H9 (cell line): ENCODE data around the gene AFF1. TPM values are rescaled to one million over a fixed set of nuclear protein-coding genes. Genes with fewer than 3 reads are reported as not detected.

ENCODE experiments used
- DNase-seq: peaks from one replicate; pipeline ENCODE4 v3.0.0-alpha.2; 2017
- H2AFZ ChIP-seq: one replicate; pipeline ENCODE4 v1.6.1; 2013; ENCODE audit warnings: mild to moderate bottlenecking, low read length, control low read depth, moderate library complexity
- H2AK5ac ChIP-seq: 2 replicates; pipeline ENCODE4 v1.6.1; 2013; ENCODE audit warnings: low read length, control low read depth, mixed read lengths; ENCODE audit not compliant: insufficient read length
- H2BK120ac ChIP-seq: one replicate; pipeline ENCODE4 v1.6.1; 2013; ENCODE audit warnings: low read depth, mild to moderate bottlenecking, low read length, control low read depth, inconsistent platforms; ENCODE audit not compliant: poor library complexity, severe bottlenecking
- H2BK12ac ChIP-seq: 2 replicates; pipeline ENCODE4 v1.6.1; 2013; ENCODE audit warnings: low read length, control low read depth, mixed read lengths, low read depth; ENCODE audit not compliant: insufficient read length
- H2BK15ac ChIP-seq: 2 replicates; pipeline ENCODE4 v1.6.1; 2013; ENCODE audit warnings: low read depth, low read length, control low read depth
- H2BK20ac ChIP-seq: one replicate; pipeline ENCODE4 v1.6.1; 2013; ENCODE audit warnings: low read depth, mild to moderate bottlenecking, low read length, control low read depth, inconsistent platforms; ENCODE audit not compliant: poor library complexity, severe bottlenecking
- H2BK5ac ChIP-seq: 2 replicates; pipeline ENCODE4 v1.6.1; 2013; ENCODE audit warnings: low read length, control low read depth, mixed read lengths; ENCODE audit not compliant: insufficient read length
- H3K14ac ChIP-seq: 2 replicates; pipeline ENCODE4 v1.6.1; 2013; ENCODE audit warnings: low read length, control low read depth; ENCODE audit not compliant: insufficient read depth
- H3K18ac ChIP-seq: 2 replicates; pipeline ENCODE4 v1.6.1; 2013; ENCODE audit warnings: low read depth, mild to moderate bottlenecking, mixed read lengths, low read length, control low read depth; ENCODE audit not compliant: insufficient read length
- H3K23ac ChIP-seq: 2 replicates; pipeline ENCODE4 v1.6.1; 2013; ENCODE audit warnings: low read length, control low read depth, mixed read lengths, low read depth; ENCODE audit not compliant: insufficient read length
- H3K23me2 ChIP-seq: 2 replicates; pipeline ENCODE4 v1.6.1; 2013; ENCODE audit warnings: low read depth, mild to moderate bottlenecking, mixed read lengths, low read length, control low read depth; ENCODE audit not compliant: insufficient read length, poor library complexity, severe bottlenecking
- H3K27ac ChIP-seq: 2 replicates; pipeline ENCODE4 v1.5.1; 2013; ENCODE audit warnings: low read length, control low read depth, mixed read lengths, low read depth; ENCODE audit not compliant: insufficient read length
- H3K27me3 ChIP-seq: 2 replicates; pipeline ENCODE4 v1.6.1; 2013; ENCODE audit warnings: low read length, control low read depth, inconsistent platforms; ENCODE audit not compliant: insufficient read depth
- H3K4ac ChIP-seq: 2 replicates; pipeline ENCODE4 v1.6.1; 2013; ENCODE audit warnings: low read depth, mild to moderate bottlenecking, control low read depth, inconsistent platforms, low read length, moderate library complexity
- H3K4me1 ChIP-seq: 2 replicates; pipeline ENCODE4 v1.6.1; 2013; ENCODE audit warnings: low read length, control low read depth, inconsistent platforms; ENCODE audit not compliant: insufficient read depth
- H3K4me2 ChIP-seq: 2 replicates; pipeline ENCODE4 v1.6.1; 2013; ENCODE audit warnings: low read length, control low read depth, mixed read lengths; ENCODE audit not compliant: insufficient read length, insufficient read depth
- H3K56ac ChIP-seq: 2 replicates; pipeline ENCODE4 v1.6.1; 2013; ENCODE audit warnings: low read depth, mild to moderate bottlenecking, mixed read lengths, low read length, control low read depth; ENCODE audit not compliant: insufficient read length
- H3K79me1 ChIP-seq: 2 replicates; pipeline ENCODE4 v1.6.1; 2013; ENCODE audit warnings: low read depth, mild to moderate bottlenecking, moderate library complexity, low read length, control low read depth, inconsistent platforms; ENCODE audit not compliant: insufficient read depth, poor library complexity, severe bottlenecking
- H3K79me2 ChIP-seq: 2 replicates; pipeline ENCODE4 v1.6.1; 2013; ENCODE audit warnings: low read length, control low read depth, inconsistent platforms; ENCODE audit not compliant: insufficient read depth
- H3K9ac ChIP-seq: 2 replicates; pipeline ENCODE4 v1.6.1; 2013; ENCODE audit warnings: low read length, control low read depth, mixed read lengths; ENCODE audit not compliant: insufficient read length; ENCODE audit errors: extremely low read depth
- H3K9me3 ChIP-seq: one replicate; pipeline ENCODE4 v1.6.1; 2013; ENCODE audit warnings: low read depth, low read length, inconsistent platforms; ENCODE audit not compliant: control insufficient read depth
- H3T11ph ChIP-seq: one replicate; pipeline ENCODE4 v1.6.1; 2013; ENCODE audit warnings: mild to moderate bottlenecking, low read length, control low read depth, inconsistent platforms
- H4K20me1 ChIP-seq: one replicate; pipeline ENCODE4 v1.6.1; 2013; ENCODE audit not compliant: control insufficient read depth, insufficient read length, insufficient read depth
- H4K5ac ChIP-seq: 2 replicates; pipeline ENCODE4 v1.6.1; 2013; ENCODE audit warnings: low read depth, mild to moderate bottlenecking, mixed read lengths, low read length, control low read depth; ENCODE audit not compliant: insufficient read length
- H4K8ac ChIP-seq: replicated peaks from 2 replicates; pipeline ENCODE4 v1.6.1; 2013; ENCODE audit warnings: low read length, control low read depth, mixed read lengths, low read depth; ENCODE audit not compliant: insufficient read length
- H4K91ac ChIP-seq: 2 replicates; pipeline ENCODE4 v1.6.1; 2013; ENCODE audit warnings: low read depth, mild to moderate bottlenecking, moderate library complexity, mixed read lengths, low read length, control low read depth; ENCODE audit not compliant: insufficient read length
- H3K27ac Mint-ChIP-seq, 3 experiments: 2 replicates in 2 of 3; 3 replicates in 1 of 3; pipeline ENCODE4 v1.8.0; 2020 to 2021; ENCODE audit warnings: mixed read lengths in 3 of 3, mild to moderate bottlenecking in 1 of 3, moderate library complexity in 1 of 3
- H3K27me3 Mint-ChIP-seq: 2 replicates; pipeline ENCODE4 v1.8.0; 2021; ENCODE audit warnings: low read depth, mild to moderate bottlenecking, moderate library complexity, mixed read lengths
- H3K36me3 Mint-ChIP-seq, 3 experiments: 2 replicates in 2 of 3; 3 replicates in 1 of 3; pipeline ENCODE4 v1.8.0; 2020 to 2021; ENCODE audit warnings: low read depth in 3 of 3, mixed read lengths in 3 of 3; ENCODE audit not compliant: insufficient read depth in 1 of 3
- H3K4me1 Mint-ChIP-seq, 2 experiments: 2 replicates each; pipeline ENCODE4 v1.8.0; 2020; ENCODE audit warnings: mixed read lengths in 2 of 2
- H3K4me3 Mint-ChIP-seq, 2 experiments: 2 replicates in 1 of 2; 3 replicates in 1 of 2; pipeline ENCODE4 v1.8.0; 2020 to 2021; ENCODE audit warnings: mild to moderate bottlenecking in 2 of 2, mixed read lengths in 2 of 2, moderate library complexity in 1 of 2
- H3K9me3 Mint-ChIP-seq, 2 experiments: 2 replicates in 1 of 2; 3 replicates in 1 of 2; pipeline ENCODE4 v1.8.0; 2020; ENCODE audit warnings: mild to moderate bottlenecking in 2 of 2, mixed read lengths in 2 of 2, moderate library complexity in 1 of 2
- CTCF ChIP-seq: fragments of 200-600 bp; sonication (generic); conservative IDR thresholded peaks from 3 replicates; pipeline ENCODE4 v1.8.0; 2021; ENCODE audit warnings: antibody characterized with exemption, mild to moderate bottlenecking
- WGBS: extraction: QIAGEN DNeasy Blood & Tissue Kit; methylation state at CpG from one replicate; pipeline ENCODE4 v1.1.7; 2013; ENCODE audit warnings: missing lambda C conversion rate, low lambda C conversion rate, mixed read lengths; ENCODE audit not compliant: insufficient read length; ENCODE audit errors: extremely low coverage; 5-methylcytosine and 5-hydroxymethylcytosine counted together
- total RNA-seq: library from RNA; stranded (reverse); gene quantifications from 2 replicates; pipeline ENCODE4 v1.2.1, GENCODE V29; 2021

The AFF1 gene
- total RNA-seq, 1 experiment from 2014 or later = 74.5 TPM

DNA sequence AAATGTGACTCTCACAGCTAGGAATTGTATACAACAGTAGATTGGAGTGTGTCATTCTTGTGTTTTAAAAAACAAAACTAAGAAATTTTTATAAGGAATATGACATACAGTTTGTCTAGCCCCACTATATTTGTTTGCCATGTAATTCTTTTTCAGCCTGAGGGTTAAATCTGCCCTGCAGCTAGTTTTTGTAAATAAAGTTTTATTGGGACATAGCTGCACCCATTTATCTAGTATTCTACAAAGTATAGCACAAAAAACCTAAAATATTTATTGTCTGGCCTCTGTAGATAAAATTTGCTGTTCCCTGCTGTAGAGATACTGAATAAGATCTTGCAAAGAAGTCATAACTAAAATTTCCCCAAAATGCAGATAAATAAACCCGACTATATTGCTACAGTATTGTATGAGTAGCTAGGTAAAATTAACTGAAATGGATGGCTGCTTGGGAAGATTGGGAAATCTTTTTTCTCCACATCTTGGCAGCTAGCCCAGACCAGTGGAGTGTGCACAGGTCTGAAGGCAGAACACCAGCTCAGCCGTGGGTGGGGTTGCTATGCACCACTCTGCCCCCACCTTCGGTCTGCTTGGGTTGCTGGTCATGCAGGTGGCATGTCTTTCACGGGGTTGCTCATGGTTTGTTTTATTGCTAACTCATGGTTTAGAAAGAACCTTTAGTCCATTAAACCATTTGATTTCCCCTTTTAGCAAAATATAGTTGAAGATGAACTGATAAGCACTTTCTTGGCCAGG, 157.8 kb downstream of the AFF1 start:
- no peak overlapping the region for H4K91ac ChIP-seq
- no peak overlapping the region for H3K18ac ChIP-seq
- H3K14ac ChIP-seq = no peak overlapping the region
- Mint-ChIP-seq H3K27me3 (no peaks in the 10 kb centered on the region), H3K36me3 (peaks cover 3 to 22% (median 17%) of the 10 kb centered on the region in 3 experiments; a peak in 5 of 7 replicates), H3K9me3 (no peaks in the 10 kb centered on the region), H3K4me3 (no peak overlapping the region), H3K4me1 (peaks cover 13 to 22% of the 10 kb centered on the region in 2 experiments), H3K27ac (no peak overlapping the region)
- no peaks in the 10 kb centered on the region; the same call in 1 of the 2 replicates for H3K79me2 ChIP-seq
- H2BK12ac ChIP-seq = no peak overlapping the region
- no peak overlapping the region for H2BK15ac ChIP-seq
- H4K20me1 ChIP-seq = no peaks in the 10 kb centered on the region
- H3K4me2 ChIP-seq = no peak overlapping the region
- no peak overlapping the region for H3K27ac ChIP-seq
- H3K9ac ChIP-seq = no peak overlapping the region
- H3K4ac ChIP-seq = no peak overlapping the region
- no peaks in the 10 kb centered on the region for H3K23me2 ChIP-seq
- H4K8ac ChIP-seq = no peak overlapping the region
- H2BK20ac ChIP-seq = no peak overlapping the region
- no peaks in the 10 kb centered on the region for H3K9me3 ChIP-seq
- no peaks in the 10 kb centered on the region for H3K79me1 ChIP-seq
- no peaks in the 10 kb centered on the region for H3K27me3 ChIP-seq
- H4K5ac ChIP-seq = no peak overlapping the region
- H2AK5ac ChIP-seq = no peak overlapping the region
- no peak overlapping the region for H3K56ac ChIP-seq
- H2AFZ ChIP-seq = no peak overlapping the region
- DNase-seq = no peak
- H3K23ac ChIP-seq = no peak overlapping the region
- no peaks in the 10 kb centered on the region for H3K4me1 ChIP-seq
- no peak overlapping the region for H2BK5ac ChIP-seq
- TF ChIP-seq CTCF = no peak
- no peak overlapping the region for H2BK120ac ChIP-seq
- WGBS = no CpG with 5 or more reads among the region's 4 CpGs
- no peak overlapping the region for H3T11ph ChIP-seq
